HS-27A (cell line): ENCODE results near the gene LDHAL6A.
A peak's percentile ranks its signal among the peaks of the same experiment; 100 is the strongest.

Source experiments
- DNase-seq: peaks from one replicate; pipeline ENCODE4 v3.0.0-alpha.2; 2012; ENCODE audit warnings: low read depth, missing footprints

Gene LDHAL6A

GRCh38 chr11:18490736-18491485 lies 35.3 kb downstream of the LDHAL6A start:
- no peak for DNase-seq

GRCh38 chr11:18491924-18492323 lies 36.3 kb downstream of the LDHAL6A start:
- no peak for DNase-seq

- DNase-seq: no peak
Measured at GRCh38 chr11:18492888-18493287, 37.2 kb downstream of the LDHAL6A start.

- no peak for DNase-seq
Measured at GRCh38 chr11:18493310-18493709, 37.7 kb downstream of the LDHAL6A start.

- DNase-seq: no peak
Measured at GRCh38 chr11:18495271-18495670, 39.6 kb downstream of the LDHAL6A start.

- DNase-seq: no peak
Measured at GRCh38 chr11:18495703-18496102, 40.0 kb downstream of the LDHAL6A start.

GRCh38 chr11:18498039-18498438 lies 42.4 kb downstream of the LDHAL6A start:
- no peak for DNase-seq

GRCh38 chr11:18501629-18502028 lies 46.0 kb downstream of the LDHAL6A start:
- DNase-seq: no peak

GRCh38 chr11:18502352-18502751 lies 46.7 kb downstream of the LDHAL6A start:
- no peak for DNase-seq

- DNase-seq: no peak
Measured at GRCh38 chr11:18521122-18521521, 65.5 kb downstream of the LDHAL6A start.

- DNase-seq: no peak
Measured at GRCh38 chr11:18522388-18522787, 66.7 kb downstream of the LDHAL6A start.

GRCh38 chr11:18523084-18523483 lies 67.4 kb downstream of the LDHAL6A start:
- no peak for DNase-seq

- DNase-seq: no peak
Measured at GRCh38 chr11:18524248-18524647, 68.6 kb downstream of the LDHAL6A start.

GRCh38 chr11:18526130-18526520 lies 70.5 kb downstream of the LDHAL6A start:
- peak; percentile 23 for DNase-seq

GRCh38 chr11:18526521-18527296 lies 71.1 kb downstream of the LDHAL6A start, which contains the start of gene TSG101:
TSS of gene TSG101 (minus strand) at chr11:18526942. CDS start at chr11:18526816, 126 bp downstream.
- DNase-seq: peak; percentile 88

- peak; percentile 14 for DNase-seq
Measured at GRCh38 chr11:18527512-18527911, 71.9 kb downstream of the LDHAL6A start.
